C4-2B (cell line): ENCODE data around the gene STRN.
"Not testable (repeated sequence)": the region's sequence is repeated elsewhere in the genome, so short reads cannot be mapped to it uniquely, and the experiment has no call there.

Experiments used
- CTCF ChIP-seq: fragments of 450-650 bp; conservative IDR thresholded peaks from 2 replicates; pipeline ENCODE4 v1.5.1; 2017; ENCODE audit warnings: mild to moderate bottlenecking
- ZFX ChIP-seq: fragments of 450-650 bp; IDR thresholded peaks from 2 replicates; pipeline ENCODE4 v1.6.1; 2017

- not testable (repeated sequence) for TF ChIP-seq CTCF, ZFX
Measured at GRCh38 chr2:36824683-36825082, 141.7 kb downstream of the STRN start.
